Muscle layer of duodenum (tissue), 2 donors: ENCODE results near the gene RSPH9.

Source experiments
- H3K27ac ChIP-seq: one replicate; pipeline ENCODE4 v1.7.0; 2013; ENCODE audit warnings: mild to moderate bottlenecking, low read length
- H3K27me3 ChIP-seq: one replicate; pipeline ENCODE4 v1.7.0; 2013; ENCODE audit warnings: low read depth, mild to moderate bottlenecking, control low read depth, low read length
- H3K36me3 ChIP-seq, 2 donors: one replicate each; pipeline ENCODE4 v1.7.0; 2013; ENCODE audit warnings: low read length in 2 of 2, control low read depth in 1 of 2, mild to moderate bottlenecking in 1 of 2; ENCODE audit not compliant: insufficient read depth in 2 of 2, control insufficient read depth in 1 of 2
- H3K4me1 ChIP-seq, 2 donors: one replicate each; pipeline ENCODE4 v1.7.0; 2013; ENCODE audit warnings: low read length in 2 of 2, mild to moderate bottlenecking in 2 of 2, control low read depth in 1 of 2, moderate library complexity in 1 of 2; ENCODE audit not compliant: insufficient read depth in 2 of 2, control insufficient read depth in 1 of 2
- H3K4me3 ChIP-seq, 2 donors: one replicate each; pipeline ENCODE4 v1.7.0; 2013; ENCODE audit warnings: low read length in 2 of 2, low read depth in 1 of 2, mild to moderate bottlenecking in 1 of 2
- H3K9me3 ChIP-seq, 2 donors: one replicate each; pipeline ENCODE4 v1.7.0; 2013; ENCODE audit warnings: low read length in 2 of 2, control low read depth in 1 of 2, mild to moderate bottlenecking in 1 of 2; ENCODE audit not compliant: control insufficient read depth in 1 of 2
- donor health status: healthy.

The RSPH9 gene, protein sequence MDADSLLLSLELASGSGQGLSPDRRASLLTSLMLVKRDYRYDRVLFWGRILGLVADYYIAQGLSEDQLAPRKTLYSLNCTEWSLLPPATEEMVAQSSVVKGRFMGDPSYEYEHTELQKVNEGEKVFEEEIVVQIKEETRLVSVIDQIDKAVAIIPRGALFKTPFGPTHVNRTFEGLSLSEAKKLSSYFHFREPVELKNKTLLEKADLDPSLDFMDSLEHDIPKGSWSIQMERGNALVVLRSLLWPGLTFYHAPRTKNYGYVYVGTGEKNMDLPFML

GRCh38 chr6:43644940-43645612 lies at the start of gene RSPH9:
TSS of gene RSPH9 (plus strand) at chr6:43645036. CDS start at chr6:43645099, 63 bp downstream.
- Histone ChIP-seq H3K9me3 (no peaks in the 10 kb centered on the region), H3K27ac (no peak within 1 kb of the TSS), H3K4me3 (peak within 1 kb of the TSS; percentile 56 to 57), H3K27me3 (no peaks in the 10 kb centered on the region), H3K4me1 (peaks cover 0 to 4% of the 10 kb centered on the region in 2 donors), H3K36me3 (peaks cover 15 to 16% of the 10 kb centered on the region in 2 donors)

- no peaks in the 10 kb centered on the region for H3K4me1 ChIP-seq
- H3K36me3 ChIP-seq = peaks cover 29 to 37% of the 10 kb centered on the region in 2 donors
Observed at GRCh38 chr6:43600595-43600994, 44.2 kb upstream of the RSPH9 start.

GRCh38 chr6:43604174-43604573 lies 40.7 kb upstream of the RSPH9 start:
- Histone ChIP-seq H3K9me3 (no peaks in the 10 kb centered on the region), H3K27ac (no peak overlapping the region), H3K27me3 (no peaks in the 10 kb centered on the region), H3K4me1 (no peaks in the 10 kb centered on the region), H3K4me3 (no peak overlapping the region), H3K36me3 (peaks cover 26 to 29% of the 10 kb centered on the region in 2 donors)

More at GRCh38 chr6:43600595-43600994, 44.2 kb upstream of the RSPH9 start:
- Histone ChIP-seq H3K9me3 (no peaks in the 10 kb centered on the region), H3K27me3 (no peaks in the 10 kb centered on the region), H3K4me3 (no peak overlapping the region), H3K27ac (no peak overlapping the region)

GRCh38 chr6:43606019-43606418 lies 38.8 kb upstream of the RSPH9 start:
- Histone ChIP-seq H3K9me3 (no peaks in the 10 kb centered on the region), H3K4me3 (no peak overlapping the region), H3K36me3 (peaks cover 36 to 37% of the 10 kb centered on the region in 2 donors), H3K27me3 (no peaks in the 10 kb centered on the region), H3K4me1 (no peaks in the 10 kb centered on the region), H3K27ac (no peak overlapping the region)

DNA sequence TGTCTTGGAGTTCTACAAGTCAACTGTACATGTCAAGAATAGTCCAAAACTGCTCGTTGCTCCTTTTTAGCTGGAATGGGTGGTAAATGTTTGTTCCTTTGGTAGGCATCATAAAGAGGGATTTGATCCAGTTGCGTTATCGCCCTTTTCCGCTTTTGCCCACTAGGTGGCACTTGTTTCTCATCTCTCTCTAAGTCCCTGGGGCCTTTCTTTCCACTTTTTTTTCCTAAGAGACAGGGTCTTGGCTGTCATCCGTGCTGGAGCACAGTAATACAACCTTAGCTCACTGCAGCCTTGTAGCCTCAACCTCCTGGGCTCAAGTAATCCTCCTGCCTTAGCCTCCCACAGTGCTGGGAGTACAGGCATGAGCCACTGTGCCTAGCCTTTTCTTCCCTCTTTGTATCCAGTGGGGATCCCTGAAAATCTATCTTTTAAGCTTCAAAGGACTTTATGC lies 36.5 kb upstream of the RSPH9 start:
- Histone ChIP-seq H3K27me3 (no peaks in the 10 kb centered on the region), H3K27ac (no peak overlapping the region), H3K9me3 (no peaks in the 10 kb centered on the region), H3K4me1 (no peaks in the 10 kb centered on the region), H3K4me3 (no peak overlapping the region), H3K36me3 (peaks cover 36 to 37% of the 10 kb centered on the region in 2 donors)

- Histone ChIP-seq H3K27ac (no peak overlapping the region), H3K27me3 (no peaks in the 10 kb centered on the region), H3K4me3 (no peak overlapping the region), H3K9me3 (no peaks in the 10 kb centered on the region), H3K36me3 (peaks cover 35 to 37% of the 10 kb centered on the region in 2 donors), H3K4me1 (no peaks in the 10 kb centered on the region)
Observed at GRCh38 chr6:43608807-43609206, 36.0 kb upstream of the RSPH9 start.

DNA sequence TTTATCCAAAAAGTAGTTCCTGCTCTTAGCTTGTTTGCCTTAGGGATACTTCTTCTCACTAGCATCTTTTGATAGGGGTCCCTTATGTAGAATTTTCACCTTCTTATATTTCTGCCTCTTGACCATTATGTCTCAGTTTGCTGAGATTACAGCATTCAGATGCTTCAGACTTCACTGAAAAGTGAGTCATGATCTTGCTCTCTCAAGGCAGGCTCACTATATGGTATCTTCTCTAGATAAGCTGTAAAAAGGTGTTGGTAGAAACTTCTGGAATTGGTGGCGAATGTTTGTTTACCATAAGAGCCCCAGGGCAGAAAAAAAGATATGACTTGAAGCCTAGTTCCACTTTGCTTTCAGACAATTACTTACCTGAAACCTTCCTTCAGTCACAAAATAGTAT lies 35.4 kb upstream of the RSPH9 start:
- no peaks in the 10 kb centered on the region for H3K27me3 ChIP-seq
- H3K27ac ChIP-seq = no peak overlapping the region
- peaks cover 35 to 37% of the 10 kb centered on the region in 2 donors for H3K36me3 ChIP-seq
- no peaks in the 10 kb centered on the region for H3K4me1 ChIP-seq
- no peak overlapping the region for H3K4me3 ChIP-seq
- no peaks in the 10 kb centered on the region for H3K9me3 ChIP-seq

DNA sequence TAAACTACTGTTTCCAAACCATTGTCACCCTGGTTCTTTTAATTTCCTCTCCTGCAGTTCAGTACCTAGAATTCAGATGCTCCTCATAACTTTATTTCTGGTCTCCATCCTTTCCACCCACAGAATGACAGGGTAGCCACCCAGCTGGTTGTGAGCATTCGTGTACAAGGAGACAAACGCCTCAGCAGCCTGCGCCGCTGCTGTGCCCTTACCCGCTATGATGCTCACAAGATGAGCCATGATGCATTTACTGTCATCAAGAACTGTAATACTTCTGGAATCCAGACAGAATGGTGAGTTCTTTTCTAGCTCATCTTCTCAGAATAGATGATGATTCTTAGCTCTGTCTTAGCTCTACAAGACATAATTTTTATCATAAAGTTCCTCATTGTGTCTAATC lies 34.4 kb upstream of the RSPH9 start:
- Histone ChIP-seq H3K4me3 (no peak overlapping the region), H3K27me3 (no peaks in the 10 kb centered on the region), H3K27ac (no peak overlapping the region), H3K4me1 (no peaks in the 10 kb centered on the region), H3K9me3 (no peaks in the 10 kb centered on the region), H3K36me3 (peaks cover 26 to 33% of the 10 kb centered on the region in 2 donors)

DNA sequence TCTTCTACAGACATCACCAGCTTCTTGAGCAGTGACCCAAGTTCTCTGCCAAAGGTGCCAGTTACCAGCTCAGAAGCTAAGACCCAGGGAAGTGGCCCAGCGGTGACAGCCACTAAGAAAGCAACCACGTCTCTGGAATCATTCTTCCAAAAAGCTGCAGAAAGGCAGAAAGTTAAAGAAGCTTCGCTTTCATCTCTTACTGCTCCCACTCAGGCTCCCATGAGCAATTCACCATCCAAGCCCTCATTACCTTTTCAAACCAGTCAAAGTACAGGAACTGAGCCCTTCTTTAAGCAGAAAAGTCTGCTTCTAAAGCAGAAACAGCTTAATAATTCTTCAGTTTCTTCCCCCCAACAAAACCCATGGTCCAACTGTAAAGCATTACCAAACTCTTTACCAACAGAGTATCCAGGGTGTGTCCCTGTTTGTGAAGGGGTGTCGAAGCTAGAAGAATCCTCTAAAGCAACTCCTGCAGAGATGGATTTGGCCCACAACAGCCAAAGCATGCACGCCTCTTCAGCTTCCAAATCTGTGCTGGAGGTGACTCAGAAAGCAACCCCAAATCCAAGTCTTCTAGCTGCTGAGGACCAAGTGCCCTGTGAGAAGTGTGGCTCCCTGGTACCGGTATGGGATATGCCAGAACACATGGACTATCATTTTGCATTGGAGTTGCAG lies 31.0 kb upstream of the RSPH9 start:
- Histone ChIP-seq H3K27ac (no peak overlapping the region), H3K27me3 (no peaks in the 10 kb centered on the region), H3K4me1 (no peaks in the 10 kb centered on the region), H3K36me3 (peaks cover 22 to 33% of the 10 kb centered on the region in 2 donors), H3K9me3 (no peaks in the 10 kb centered on the region), H3K4me3 (no peak overlapping the region)

- H3K36me3 ChIP-seq = peaks cover 23 to 30% of the 10 kb centered on the region in 2 donors
Observed at GRCh38 chr6:43614396-43614730, 30.5 kb upstream of the RSPH9 start.

DNA sequence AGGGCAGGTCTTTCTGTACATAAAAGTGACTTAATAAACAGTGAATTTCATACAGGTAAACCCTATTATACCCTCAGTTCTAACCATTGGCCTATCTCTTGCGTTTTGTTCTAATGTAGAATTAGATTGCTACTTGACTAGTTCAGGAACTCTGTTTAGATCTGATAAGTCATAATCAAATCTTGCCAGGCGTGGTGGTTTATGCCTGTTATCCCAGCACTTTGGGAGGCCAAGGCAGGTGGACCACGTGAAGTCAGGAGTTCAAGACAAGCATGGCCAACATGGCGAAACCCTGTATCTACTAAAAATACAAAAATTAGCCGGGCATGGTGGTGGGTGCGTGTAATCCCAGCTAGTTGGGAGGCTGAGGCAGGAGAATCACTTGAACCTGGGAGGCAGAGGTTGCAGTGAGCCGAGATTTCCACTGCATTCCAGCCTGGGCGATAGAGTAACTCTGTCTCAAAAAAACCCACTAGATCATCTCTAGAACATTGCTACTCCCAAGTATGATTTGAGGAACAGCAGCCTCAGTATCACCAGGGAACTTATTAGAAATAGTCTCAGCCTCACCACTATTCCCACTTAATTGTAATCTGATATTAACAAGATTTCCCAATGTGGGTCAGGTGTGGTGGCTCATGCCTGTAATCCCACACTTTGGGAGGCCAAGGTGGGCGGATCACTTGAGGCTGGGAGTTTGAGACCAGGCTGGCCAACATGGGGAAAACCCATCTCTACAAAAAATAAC lies 27.9 kb upstream of the RSPH9 start:
- no peaks in the 10 kb centered on the region for H3K27me3 ChIP-seq
- H3K9me3 ChIP-seq = no peaks in the 10 kb centered on the region
- H3K4me1 ChIP-seq = no peaks in the 10 kb centered on the region
- H3K36me3 ChIP-seq = peaks cover 33 to 35% of the 10 kb centered on the region in 2 donors
- H3K27ac ChIP-seq = no peak overlapping the region
- H3K4me3 ChIP-seq = no peak overlapping the region

More at GRCh38 chr6:43614396-43614730, 30.5 kb upstream of the RSPH9 start:
- Histone ChIP-seq H3K4me1 (no peaks in the 10 kb centered on the region), H3K27ac (no peak overlapping the region), H3K27me3 (no peaks in the 10 kb centered on the region), H3K4me3 (no peak overlapping the region), H3K9me3 (no peaks in the 10 kb centered on the region)
